OCI-LY7 (cell line): ENCODE measurements around the gene HOXC11.

Experiments used
- EZH2phosphoT487 ChIP-seq: fragments of 200-600 bp; sonication (generic); IDR thresholded peaks from 2 replicates; pipeline ENCODE4 v1.6.1; 2018; ENCODE audit warnings: low read depth, borderline replicate concordance, mild to moderate bottlenecking, mixed run types, antibody characterized with exemption, low read length, moderate library complexity, mixed read lengths
- TF ChIP-seq, protein P1 (sequence below): fragments of 200-600 bp; sonication (generic); conservative IDR thresholded peaks from 2 replicates; pipeline ENCODE4 v1.5.1; 2014; ENCODE audit warnings: mild to moderate bottlenecking, antibody characterized with exemption, low read length, moderate library complexity, mixed read lengths

DNA sequence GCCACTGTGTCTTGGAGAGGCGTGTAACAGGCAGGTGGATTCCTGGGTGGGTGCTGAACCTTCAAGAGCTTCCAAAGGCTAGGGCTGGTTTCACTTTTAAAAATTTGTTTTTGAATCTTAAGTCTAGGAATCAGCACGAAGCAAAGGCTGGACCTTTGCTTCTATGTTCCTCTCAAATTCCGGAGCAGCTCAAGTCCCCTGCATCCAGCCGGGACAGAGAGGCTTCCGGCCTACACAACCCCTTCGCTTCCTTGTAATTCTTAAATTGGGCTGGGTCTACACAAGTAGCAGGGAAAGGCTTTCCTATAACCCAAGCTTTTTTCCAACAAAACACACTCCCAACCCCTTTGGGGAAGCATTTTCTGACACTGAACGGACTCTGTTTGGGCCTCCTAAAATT is 9.9 kb upstream of the HOXC11 start:
- TF ChIP-seq, protein P1, sequence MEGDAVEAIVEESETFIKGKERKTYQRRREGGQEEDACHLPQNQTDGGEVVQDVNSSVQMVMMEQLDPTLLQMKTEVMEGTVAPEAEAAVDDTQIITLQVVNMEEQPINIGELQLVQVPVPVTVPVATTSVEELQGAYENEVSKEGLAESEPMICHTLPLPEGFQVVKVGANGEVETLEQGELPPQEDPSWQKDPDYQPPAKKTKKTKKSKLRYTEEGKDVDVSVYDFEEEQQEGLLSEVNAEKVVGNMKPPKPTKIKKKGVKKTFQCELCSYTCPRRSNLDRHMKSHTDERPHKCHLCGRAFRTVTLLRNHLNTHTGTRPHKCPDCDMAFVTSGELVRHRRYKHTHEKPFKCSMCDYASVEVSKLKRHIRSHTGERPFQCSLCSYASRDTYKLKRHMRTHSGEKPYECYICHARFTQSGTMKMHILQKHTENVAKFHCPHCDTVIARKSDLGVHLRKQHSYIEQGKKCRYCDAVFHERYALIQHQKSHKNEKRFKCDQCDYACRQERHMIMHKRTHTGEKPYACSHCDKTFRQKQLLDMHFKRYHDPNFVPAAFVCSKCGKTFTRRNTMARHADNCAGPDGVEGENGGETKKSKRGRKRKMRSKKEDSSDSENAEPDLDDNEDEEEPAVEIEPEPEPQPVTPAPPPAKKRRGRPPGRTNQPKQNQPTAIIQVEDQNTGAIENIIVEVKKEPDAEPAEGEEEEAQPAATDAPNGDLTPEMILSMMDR = no peak
- no peak for TF ChIP-seq EZH2phosphoT487
